Liver (tissue), 3 donors: Measurements from ENCODE around the gene ADH7.

Source experiments
- CTCF ChIP-seq: fragments of 150-350 bp; IDR thresholded peaks from 2 replicates; pipeline ENCODE4 v1.5.1; 2017; ENCODE audit warnings: improper control_type of control experiment, low read depth, low read length; ENCODE audit not compliant: missing input control
- EGR1 ChIP-seq, 2 donors: IDR thresholded peaks; 2 replicates each; pipeline ENCODE4 v1.6.1; 2016 to 2018; ENCODE audit warnings: antibody characterized with exemption in 2 of 2, low read depth in 2 of 2
- HNF4G ChIP-seq: IDR thresholded peaks from 2 replicates; pipeline ENCODE4 v1.6.1; 2016; ENCODE audit warnings: antibody characterized with exemption
- donor health status: healthy.
- donor health status: healthy.

DNA sequence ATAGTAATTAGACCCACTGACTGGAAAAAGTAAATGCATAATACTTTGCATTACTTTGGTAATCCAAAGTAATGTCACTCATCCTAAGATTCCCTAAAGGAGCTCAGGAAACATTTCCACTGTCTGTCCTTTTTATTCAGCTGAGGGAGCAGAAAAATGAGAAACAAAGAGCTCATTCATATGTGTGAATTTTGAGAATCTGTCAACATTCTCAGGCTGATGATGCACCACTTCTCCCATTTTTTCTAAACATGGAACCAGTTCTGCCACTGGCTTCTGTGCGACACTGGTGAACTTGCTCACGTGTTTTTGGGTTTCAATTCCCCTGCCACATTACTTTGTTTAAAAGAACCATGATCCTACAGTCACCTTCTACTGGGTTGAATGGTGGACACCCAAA is 28.4 kb upstream of the ADH7 start:
- TF ChIP-seq CTCF (no peak), EGR1 (IDR thresholded peaks at IDR 0.05; ENCODE audit: low read depth in 2 of 2) (no peak), HNF4G (no peak)
